OCI-LY1 (cell line): ENCODE results near the gene SPDYE3.
A peak's percentile ranks its signal among the peaks of the same experiment; 100 is the strongest.

ENCODE experiments used
- H2AFZ ChIP-seq: fragments of 200-600 bp; sonication (generic), shearing (Covaris generic); 2 replicates; pipeline ENCODE4 v1.6.0; 2014; ENCODE audit warnings: antibody characterized with exemption, mild to moderate bottlenecking, low read length
- H3F3A ChIP-seq: fragments of 200-600 bp; sonication (generic), shearing (Covaris generic); 2 replicates; pipeline ENCODE4 v1.6.0; 2014; ENCODE audit warnings: mild to moderate bottlenecking, antibody characterized with exemption, low read length, moderate library complexity; ENCODE audit not compliant: insufficient read depth
- H3K27ac ChIP-seq: fragments of 200-600 bp; sonication (generic); 2 replicates; pipeline ENCODE4 v1.5.1; 2014; ENCODE audit warnings: low read length, mixed run types, mild to moderate bottlenecking, low read depth; ENCODE audit not compliant: poor library complexity, severe bottlenecking
- H3K27me3 ChIP-seq: fragments of 200-600 bp; sonication (generic); 2 replicates; pipeline ENCODE4 v1.6.0; 2014; ENCODE audit warnings: antibody characterized with exemption, mild to moderate bottlenecking, low read length, moderate library complexity; ENCODE audit not compliant: insufficient read depth
- H3K36me3 ChIP-seq: fragments of 200-600 bp; sonication (generic); 2 replicates; pipeline ENCODE4 v1.6.1; 2014; ENCODE audit warnings: mild to moderate bottlenecking, antibody characterized with exemption, low read length, moderate library complexity, mixed read lengths; ENCODE audit not compliant: insufficient read depth
- H3K4me1 ChIP-seq: fragments of 200-600 bp; sonication (generic); 2 replicates; pipeline ENCODE4 v1.5.1; 2014; ENCODE audit warnings: mild to moderate bottlenecking, low read length, moderate library complexity; ENCODE audit not compliant: insufficient read depth, severe bottlenecking
- H3K4me2 ChIP-seq: fragments of 200-600 bp; sonication (generic), shearing (Covaris generic); 2 replicates; pipeline ENCODE4 v1.6.1; 2014; ENCODE audit warnings: low read length
- H3K4me3 ChIP-seq: fragments of 200-600 bp; sonication (generic); 2 replicates; pipeline ENCODE4 v1.5.1; 2014; ENCODE audit warnings: low read length, low read depth, mild to moderate bottlenecking, mixed read lengths; ENCODE audit not compliant: poor library complexity, severe bottlenecking
- H3K79me2 ChIP-seq: fragments of 200-600 bp; shearing (Covaris generic); 2 replicates; pipeline ENCODE4 v1.6.1; 2016; ENCODE audit warnings: mixed run types, low read length, mixed read lengths; ENCODE audit not compliant: insufficient read depth
- H3K9ac ChIP-seq: fragments of 200-600 bp; sonication (generic), shearing (Covaris generic); 2 replicates; pipeline ENCODE4 v1.6.1; 2014; ENCODE audit warnings: mild to moderate bottlenecking, low read length, mixed read lengths
- H3K9me2 ChIP-seq: fragments of 200-600 bp; sonication (generic), shearing (Covaris generic); 2 replicates; pipeline ENCODE4 v1.6.1; 2014; ENCODE audit warnings: low read depth, mild to moderate bottlenecking, low read length, mixed read lengths
- H3K9me3 ChIP-seq: fragments of 200-600 bp; shearing (Covaris generic); 2 replicates; pipeline ENCODE4 v1.6.1; 2014; ENCODE audit warnings: low read length, mixed read lengths
- H4K20me1 ChIP-seq: fragments of 200-600 bp; sonication (generic), shearing (Covaris generic); 2 replicates; pipeline ENCODE4 v1.6.0; 2016; ENCODE audit warnings: mild to moderate bottlenecking, low read length; ENCODE audit not compliant: insufficient read depth
- EZH2 ChIP-seq: fragments of 200-600 bp; sonication (generic), shearing (Covaris generic); IDR thresholded peaks from 2 replicates; pipeline ENCODE4 v1.8.0; 2017; ENCODE audit warnings: borderline replicate concordance, mixed run types, mild to moderate bottlenecking, antibody characterized with exemption, low read length, moderate library complexity, mixed read lengths
- TF ChIP-seq, protein P1 (sequence below): fragments of 200-600 bp; sonication (generic), shearing (Covaris generic); IDR thresholded peaks from 2 replicates; pipeline ENCODE4 v1.5.1; 2017; ENCODE audit warnings: mild to moderate bottlenecking, antibody characterized with exemption, low read length, moderate library complexity, mixed read lengths

SPDYE3 gene

GRCh38 chr7:100366411-100367250 lies 59.1 kb downstream of the SPDYE3 start:
- Histone ChIP-seq H3K4me1 (peaks cover 62% of the 10 kb centered on the region), H3K9me2 (no peaks in the 10 kb centered on the region), H3K79me2 (no peaks in the 10 kb centered on the region), H3K36me3 (peaks cover 38% of the 10 kb centered on the region), H3K27ac (peak overlapping the region; percentile 95), H3K9ac (no peak overlapping the region; the same call in 1 of the 2 replicates), H4K20me1 (no peaks in the 10 kb centered on the region), H2AFZ (no peak overlapping the region), H3K9me3 (no peaks in the 10 kb centered on the region), H3K4me2 (peak overlapping the region; percentile 17; the same call in 1 of the 2 replicates), H3F3A (peaks cover 11% of the 10 kb centered on the region; the same call in 1 of the 2 replicates), H3K27me3 (no peaks in the 10 kb centered on the region), H3K4me3 (no peak overlapping the region)
- TF ChIP-seq, protein P1, sequence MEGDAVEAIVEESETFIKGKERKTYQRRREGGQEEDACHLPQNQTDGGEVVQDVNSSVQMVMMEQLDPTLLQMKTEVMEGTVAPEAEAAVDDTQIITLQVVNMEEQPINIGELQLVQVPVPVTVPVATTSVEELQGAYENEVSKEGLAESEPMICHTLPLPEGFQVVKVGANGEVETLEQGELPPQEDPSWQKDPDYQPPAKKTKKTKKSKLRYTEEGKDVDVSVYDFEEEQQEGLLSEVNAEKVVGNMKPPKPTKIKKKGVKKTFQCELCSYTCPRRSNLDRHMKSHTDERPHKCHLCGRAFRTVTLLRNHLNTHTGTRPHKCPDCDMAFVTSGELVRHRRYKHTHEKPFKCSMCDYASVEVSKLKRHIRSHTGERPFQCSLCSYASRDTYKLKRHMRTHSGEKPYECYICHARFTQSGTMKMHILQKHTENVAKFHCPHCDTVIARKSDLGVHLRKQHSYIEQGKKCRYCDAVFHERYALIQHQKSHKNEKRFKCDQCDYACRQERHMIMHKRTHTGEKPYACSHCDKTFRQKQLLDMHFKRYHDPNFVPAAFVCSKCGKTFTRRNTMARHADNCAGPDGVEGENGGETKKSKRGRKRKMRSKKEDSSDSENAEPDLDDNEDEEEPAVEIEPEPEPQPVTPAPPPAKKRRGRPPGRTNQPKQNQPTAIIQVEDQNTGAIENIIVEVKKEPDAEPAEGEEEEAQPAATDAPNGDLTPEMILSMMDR, result peak; percentile 11; the same call in 1 of the 2 replicates
- no peak for TF ChIP-seq EZH2

GRCh38 chr7:100367251-100367620 lies 59.7 kb downstream of the SPDYE3 start:
- Histone ChIP-seq H3K79me2 (no peaks in the 10 kb centered on the region), H3F3A (peaks cover 11% of the 10 kb centered on the region; the same call in 1 of the 2 replicates), H3K36me3 (peaks cover 32% of the 10 kb centered on the region), H3K27ac (peak overlapping the region; percentile 95), H3K9me2 (no peaks in the 10 kb centered on the region), H3K4me3 (no peak overlapping the region), H3K4me2 (no peak overlapping the region; the same call in 1 of the 2 replicates), H4K20me1 (no peaks in the 10 kb centered on the region), H3K27me3 (no peaks in the 10 kb centered on the region), H3K4me1 (peaks cover 62% of the 10 kb centered on the region), H3K9ac (no peak overlapping the region; the same call in 1 of the 2 replicates), H2AFZ (no peak overlapping the region), H3K9me3 (no peaks in the 10 kb centered on the region)
- no peak for TF ChIP-seq EZH2
- TF ChIP-seq, protein P1, result no peak

GRCh38 chr7:100367676-100368613 lies 60.4 kb downstream of the SPDYE3 start:
- H3K9me3 ChIP-seq, result no peaks in the 10 kb centered on the region
- H3K4me2 ChIP-seq, result no peak overlapping the region; the same call in 1 of the 2 replicates
- no peaks in the 10 kb centered on the region for H3K27me3 ChIP-seq
- no peak overlapping the region for H3K4me3 ChIP-seq
- H3K79me2 ChIP-seq, result no peaks in the 10 kb centered on the region
- no peak overlapping the region for H3K9ac ChIP-seq
- H4K20me1 ChIP-seq, result no peaks in the 10 kb centered on the region
- peaks cover 25% of the 10 kb centered on the region for H3K36me3 ChIP-seq
- TF ChIP-seq, protein P1, result no peak
- TF ChIP-seq EZH2, result no peak
- no peaks in the 10 kb centered on the region for H3K9me2 ChIP-seq
- peaks cover 11% of the 10 kb centered on the region; the same call in 1 of the 2 replicates for H3F3A ChIP-seq
- H3K27ac ChIP-seq, result peak overlapping the region; percentile 95
- no peak overlapping the region for H2AFZ ChIP-seq
- H3K4me1 ChIP-seq, result peaks cover 65% of the 10 kb centered on the region
